Urothelium cell line (cell line): ENCODE results near the gene BICD2.
"Not testable (repeated sequence)": the region's sequence is repeated elsewhere in the genome, so short reads cannot be mapped to it uniquely, and the experiment has no call there.

Source experiments
- DNase-seq: peaks from one replicate; pipeline ENCODE4 v3.0.0; 2011; ENCODE audit warnings: low spot score, mixed read lengths
- FAIRE-seq: peaks from 2 replicates; lab custom pipeline; 2011; peaks lifted over from hg19 to GRCh38; lab: Jason Lieb, UNC

BICD2 gene

DNA sequence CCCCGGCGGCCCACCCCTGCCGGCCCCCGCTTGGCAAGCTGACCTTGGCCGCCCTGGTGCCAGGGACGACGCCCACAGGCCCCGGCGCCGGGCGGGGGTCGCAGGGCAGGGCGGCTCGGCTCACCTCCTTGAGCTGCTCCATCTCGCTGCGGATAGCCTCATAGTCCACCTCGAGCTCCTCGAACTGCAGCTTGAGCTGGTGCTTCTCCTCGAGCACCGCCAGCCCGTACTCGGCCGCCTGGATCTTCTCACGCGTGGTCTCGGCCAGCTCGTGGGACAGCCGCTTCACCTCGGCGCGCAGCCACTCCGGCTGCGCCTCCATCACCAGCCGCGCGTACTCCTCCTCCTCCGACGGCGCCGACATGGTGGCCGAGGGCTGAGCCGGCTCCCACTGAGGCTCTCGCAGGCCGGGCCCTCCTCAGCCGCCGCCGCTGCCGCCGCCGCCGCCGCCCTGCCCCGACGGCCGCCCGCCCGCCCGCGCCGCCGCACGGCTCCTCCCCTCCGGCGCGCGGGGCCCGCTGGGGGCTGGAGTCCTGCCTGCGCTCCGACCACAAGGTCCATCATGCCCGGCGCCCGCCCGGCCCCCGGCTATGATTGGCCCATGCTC is at the start of gene BICD2:
BICD2 (minus strand) TSS at position 453 of the 607 bp plus-strand sequence; CDS start at position 364, 89 bp downstream.
- DNase-seq (no peak), FAIRE-seq (no peak)

DNA sequence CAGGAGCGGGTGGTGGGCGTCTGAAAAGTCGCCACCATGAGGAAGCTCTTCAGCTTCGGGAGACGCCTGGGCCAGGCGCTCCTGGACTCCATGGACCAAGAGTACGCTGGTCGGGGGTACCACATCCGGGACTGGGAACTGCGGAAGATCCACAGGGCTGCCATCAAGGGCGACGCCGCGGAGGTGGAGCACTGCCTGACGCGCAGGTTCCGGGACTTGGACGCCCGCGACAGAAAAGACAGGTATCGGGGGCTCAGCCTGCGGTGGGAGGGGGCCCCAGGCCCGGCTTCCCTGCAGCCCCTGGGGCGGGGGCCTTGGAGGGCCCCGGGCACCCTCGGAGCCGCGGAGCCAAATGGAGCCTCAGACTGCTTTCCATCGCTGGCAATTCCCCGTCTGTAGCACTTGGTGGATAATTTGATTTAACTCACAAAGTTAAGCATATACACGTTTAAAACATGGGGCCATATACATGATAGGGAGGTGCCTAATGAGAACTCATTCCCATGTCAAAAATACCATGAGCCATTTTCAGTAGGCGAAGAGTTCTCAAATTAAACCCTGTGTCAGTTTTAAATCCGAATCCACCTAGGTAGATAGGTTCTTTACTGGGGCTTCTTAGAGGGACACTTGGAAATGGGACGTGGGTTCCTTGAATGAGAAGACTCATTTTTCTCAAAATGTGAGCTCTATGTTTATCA is 45.1 kb upstream of the BICD2 start:
- FAIRE-seq, DNase-seq: not testable (repeated sequence)

DNA sequence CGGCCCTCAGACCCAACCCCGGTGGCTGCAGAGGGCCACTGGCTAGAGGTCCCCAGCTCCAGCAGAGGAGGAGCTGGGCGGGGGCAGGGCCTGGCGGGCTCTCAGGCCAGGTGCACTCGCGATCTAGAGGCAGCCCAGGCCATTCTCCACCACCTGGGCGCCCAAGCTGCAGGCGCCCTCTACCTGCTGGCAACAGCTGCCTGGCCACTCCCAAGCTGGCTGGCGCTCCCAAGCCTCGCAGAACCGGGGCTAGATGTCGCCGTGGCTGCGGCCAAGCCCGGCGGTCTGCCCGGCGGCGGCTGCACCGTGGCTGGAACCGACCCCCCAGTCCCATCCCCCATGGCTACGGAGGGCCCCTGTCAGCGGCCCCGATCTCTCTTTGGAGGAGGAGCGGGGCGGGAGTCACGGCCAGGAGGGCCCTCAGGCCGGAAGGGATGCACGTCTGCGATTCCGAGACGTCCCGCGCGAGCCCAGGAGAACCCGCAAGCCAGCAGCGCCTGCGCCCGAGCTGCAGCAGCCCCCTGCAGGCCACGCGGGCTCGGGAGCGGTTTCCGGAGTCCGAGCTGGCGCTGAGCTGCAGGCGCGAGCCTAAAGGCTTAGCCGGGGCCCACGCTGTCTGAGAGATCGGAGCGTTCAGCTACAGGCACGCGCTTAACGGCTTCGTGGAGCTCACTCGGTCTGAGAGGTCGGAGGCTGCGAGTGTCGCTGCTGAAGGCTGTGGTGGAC is 44.3 kb upstream of the BICD2 start:
- FAIRE-seq (no peak), DNase-seq (no peak)

DNA sequence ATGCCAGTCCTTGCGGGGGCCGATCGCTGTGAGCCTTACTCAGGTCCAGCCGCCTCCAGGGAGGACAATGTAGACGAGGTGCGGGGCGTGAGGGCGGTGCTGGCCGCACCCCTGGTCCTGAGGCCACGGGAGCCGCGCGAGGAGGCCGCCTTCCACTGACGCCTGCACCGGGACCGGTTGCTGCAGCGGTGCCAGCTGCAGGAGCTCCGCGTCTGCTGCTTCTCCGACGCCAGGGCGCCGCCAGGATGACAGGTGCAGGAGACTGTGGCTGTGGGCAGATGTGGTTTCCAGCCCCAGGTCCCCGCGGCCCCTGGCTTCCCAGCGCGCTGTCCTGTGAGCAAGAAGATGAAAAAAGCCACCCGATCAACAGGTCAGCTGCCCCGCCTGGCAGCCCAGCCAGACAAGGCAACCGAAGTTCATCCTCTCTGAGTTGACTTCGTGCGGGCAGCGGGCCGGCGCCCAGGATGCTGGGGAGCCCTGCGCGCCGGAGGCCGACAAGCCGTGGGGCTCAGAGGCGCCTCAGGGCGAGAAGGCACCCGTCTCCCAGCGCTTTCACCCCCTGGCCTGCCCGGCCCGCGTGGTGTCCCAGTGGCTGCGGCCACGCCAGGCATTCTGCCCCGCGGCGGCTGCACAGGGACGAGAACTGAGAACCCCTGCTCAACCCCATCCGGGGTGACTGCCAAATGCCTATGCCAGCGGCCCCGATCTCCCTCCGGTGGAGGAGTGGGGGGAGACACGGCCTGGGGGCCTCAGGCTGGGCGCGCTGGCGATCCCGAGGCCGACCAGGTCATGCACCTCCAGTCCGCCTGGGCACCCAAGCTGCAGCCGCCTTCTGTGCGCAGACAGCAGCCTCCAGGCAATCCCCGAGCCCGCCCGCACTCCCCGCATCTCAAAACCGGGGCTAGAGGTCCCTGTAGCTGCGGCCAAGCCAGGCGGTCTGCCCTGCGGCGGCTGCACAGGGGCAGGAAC is 43.4 kb upstream of the BICD2 start:
- FAIRE-seq (no peak), DNase-seq (no peak)

DNA sequence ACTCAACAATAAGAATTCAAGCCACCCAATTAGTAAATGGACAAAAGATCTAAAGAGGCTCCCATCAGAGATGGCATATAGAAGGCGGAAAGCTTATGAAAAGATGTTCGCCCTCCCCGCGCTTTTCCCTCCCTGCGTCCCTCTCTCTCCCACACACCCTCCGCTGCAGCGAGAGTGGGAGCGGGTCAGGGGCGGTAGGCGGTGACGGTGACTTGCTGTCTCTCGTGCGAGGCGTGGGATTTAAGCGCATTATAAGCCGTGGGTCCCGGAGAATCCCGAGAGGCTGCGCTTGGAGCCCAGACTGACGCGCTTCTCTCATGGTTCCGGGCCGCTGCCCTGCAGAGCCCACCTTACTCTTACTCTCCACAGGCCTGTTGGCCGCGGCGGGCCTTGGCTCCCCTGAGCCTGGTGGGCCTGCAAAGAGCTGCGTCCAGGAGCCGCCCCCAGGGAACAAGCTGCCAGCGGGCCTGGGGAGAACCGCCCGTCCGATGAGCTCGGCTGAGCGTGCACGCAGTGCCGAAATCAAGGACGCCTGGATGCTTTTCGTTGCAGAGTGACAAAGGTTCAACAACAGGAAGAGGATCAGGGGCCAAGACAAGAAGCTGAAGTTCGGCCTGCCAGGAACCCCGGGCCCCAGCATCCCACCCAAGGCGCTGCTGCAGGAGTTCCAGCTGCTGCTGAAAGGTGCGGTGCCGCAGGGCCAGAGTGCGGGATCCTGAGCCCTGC is 42.6 kb upstream of the BICD2 start:
- FAIRE-seq, result no peak
- no peak for DNase-seq

DNA sequence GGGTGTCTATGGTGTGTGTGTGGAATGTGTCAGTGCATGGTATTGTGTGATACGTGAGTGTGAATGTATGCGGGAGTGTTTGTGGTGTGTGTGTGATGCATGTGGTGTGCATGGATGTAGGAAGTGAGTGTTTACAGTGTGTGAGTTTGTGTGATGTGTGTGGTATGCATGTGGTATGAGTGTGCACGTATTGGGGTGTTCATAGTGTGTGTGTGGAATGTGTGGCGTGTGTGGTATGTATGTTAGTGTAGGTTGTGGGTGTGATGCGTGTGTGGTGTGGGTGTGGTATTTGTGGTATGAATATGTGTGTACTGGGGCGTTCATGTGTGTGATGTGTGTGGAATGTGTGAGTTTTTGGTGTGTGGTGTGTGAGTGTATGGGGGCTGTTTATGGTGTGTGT is 40.1 kb upstream of the BICD2 start:
- DNase-seq, result no peak
- FAIRE-seq, result no peak

DNA sequence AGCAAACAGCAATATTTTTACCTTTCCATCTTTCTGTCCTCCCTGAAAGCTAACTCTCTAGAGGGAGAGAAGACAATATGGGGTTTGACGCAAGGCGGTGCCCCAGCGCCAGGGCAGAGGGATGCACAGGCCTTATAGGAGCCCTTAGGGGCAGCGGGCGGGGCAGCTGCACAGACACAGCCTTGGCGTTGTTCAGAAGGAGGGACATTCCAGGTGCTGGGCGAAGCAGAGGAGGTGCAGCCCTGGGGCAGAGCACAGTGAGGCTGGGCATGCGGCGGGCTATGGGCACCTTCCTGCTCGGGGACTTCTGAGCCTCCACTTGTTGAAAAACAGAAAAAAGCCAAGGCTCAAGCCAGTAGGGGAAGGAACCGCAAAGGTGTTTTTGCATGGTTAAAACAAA is 33.7 kb upstream of the BICD2 start:
- FAIRE-seq (no peak), DNase-seq (no peak)

DNA sequence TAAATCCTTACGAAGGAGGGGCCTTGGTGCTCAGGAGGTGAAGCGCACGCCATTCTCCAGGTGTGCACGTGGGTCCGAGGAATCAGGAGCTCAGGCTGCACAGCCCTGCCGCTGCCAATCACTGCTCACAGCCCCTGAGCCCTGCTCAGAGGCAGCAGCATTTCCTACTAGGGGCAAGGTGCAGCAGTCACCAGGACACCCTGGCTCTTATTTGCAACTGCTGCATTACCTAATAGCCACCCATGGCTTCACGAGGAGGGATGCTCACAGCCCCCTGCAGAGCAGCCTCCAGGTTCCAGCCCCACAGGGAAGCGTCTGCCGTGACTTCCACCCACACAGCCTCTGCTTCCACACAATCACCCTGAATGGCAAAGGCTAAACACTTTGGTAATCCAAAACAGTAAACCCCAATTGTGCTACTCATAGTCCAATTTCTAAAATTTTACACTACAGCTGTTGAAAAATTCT is 31.7 kb upstream of the BICD2 start:
- FAIRE-seq, DNase-seq: not testable (repeated sequence)

DNA sequence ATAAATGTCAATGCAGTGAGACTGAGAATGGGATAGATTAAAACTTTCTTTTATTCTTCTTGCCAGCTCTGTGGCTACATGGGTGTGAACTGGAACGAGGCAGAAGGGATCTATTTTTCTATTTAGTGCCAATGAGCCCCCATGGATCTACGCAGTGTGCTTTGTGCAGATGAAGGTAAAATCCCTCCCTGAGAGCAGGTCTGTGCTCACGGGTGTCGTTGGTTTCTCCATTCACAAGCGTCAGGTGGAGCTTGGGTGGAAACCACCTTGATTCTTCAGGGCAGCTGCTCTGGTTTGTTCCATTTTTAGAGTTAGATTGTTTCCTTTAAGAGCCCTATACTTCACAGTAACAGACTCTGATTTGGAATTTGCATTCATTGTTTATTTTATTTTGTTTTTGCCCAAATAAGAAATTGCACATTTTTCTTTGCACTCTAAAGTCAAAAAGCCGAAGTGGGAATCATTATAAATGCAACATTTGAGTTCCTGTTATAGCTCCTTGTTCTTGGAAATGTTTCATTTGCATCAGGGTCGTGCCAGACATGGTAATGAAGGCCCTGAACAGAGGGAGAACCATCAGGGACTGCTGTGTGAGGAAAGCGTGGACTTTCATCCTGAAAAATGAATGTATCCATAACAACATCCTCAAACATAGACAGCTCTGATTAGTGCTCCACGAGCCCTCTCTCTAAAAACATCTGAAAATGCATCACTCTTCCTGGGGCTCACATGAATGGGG is 31.1 kb upstream of the BICD2 start:
- FAIRE-seq, result no peak
- no peak for DNase-seq

DNA sequence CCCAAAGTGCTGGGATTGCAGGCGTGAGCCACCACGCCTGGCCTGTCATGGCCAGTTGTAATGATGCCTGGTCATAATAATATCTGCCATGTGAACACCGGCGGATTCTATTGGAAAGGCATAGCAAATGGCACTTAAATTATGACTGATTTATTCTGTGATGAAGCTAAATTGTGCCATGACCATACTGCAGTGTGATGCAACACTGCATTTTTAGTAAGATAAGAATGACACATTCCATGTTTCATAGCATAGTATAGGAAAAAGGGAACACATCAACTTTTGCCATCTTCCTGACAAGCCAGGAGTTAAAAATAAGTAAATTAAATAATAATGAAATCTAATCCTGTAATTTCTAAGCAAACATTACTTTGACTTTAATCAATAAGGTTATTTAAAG is 30.4 kb upstream of the BICD2 start:
- DNase-seq, result no peak
- no peak for FAIRE-seq

DNA sequence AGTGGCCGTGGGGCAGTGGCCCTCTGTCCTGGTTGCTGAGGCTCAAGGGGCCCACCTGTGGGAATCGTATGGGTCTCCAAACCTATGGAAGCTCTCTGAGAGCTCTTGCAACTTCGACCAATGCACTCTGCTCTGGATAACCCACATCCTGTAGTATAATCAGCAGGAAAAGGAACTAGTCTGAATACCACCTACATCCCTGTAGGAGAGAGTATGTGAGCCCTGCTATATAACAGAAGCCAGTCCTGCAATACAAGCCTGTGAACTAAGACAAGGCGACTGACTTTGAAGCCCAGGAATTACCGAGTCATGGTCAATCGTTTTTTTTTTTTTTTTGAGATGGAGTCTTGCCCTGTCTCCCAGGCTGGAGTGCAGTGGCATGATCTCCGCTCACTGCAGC is 29.8 kb upstream of the BICD2 start:
- FAIRE-seq, result no peak
- DNase-seq, result no peak

DNA sequence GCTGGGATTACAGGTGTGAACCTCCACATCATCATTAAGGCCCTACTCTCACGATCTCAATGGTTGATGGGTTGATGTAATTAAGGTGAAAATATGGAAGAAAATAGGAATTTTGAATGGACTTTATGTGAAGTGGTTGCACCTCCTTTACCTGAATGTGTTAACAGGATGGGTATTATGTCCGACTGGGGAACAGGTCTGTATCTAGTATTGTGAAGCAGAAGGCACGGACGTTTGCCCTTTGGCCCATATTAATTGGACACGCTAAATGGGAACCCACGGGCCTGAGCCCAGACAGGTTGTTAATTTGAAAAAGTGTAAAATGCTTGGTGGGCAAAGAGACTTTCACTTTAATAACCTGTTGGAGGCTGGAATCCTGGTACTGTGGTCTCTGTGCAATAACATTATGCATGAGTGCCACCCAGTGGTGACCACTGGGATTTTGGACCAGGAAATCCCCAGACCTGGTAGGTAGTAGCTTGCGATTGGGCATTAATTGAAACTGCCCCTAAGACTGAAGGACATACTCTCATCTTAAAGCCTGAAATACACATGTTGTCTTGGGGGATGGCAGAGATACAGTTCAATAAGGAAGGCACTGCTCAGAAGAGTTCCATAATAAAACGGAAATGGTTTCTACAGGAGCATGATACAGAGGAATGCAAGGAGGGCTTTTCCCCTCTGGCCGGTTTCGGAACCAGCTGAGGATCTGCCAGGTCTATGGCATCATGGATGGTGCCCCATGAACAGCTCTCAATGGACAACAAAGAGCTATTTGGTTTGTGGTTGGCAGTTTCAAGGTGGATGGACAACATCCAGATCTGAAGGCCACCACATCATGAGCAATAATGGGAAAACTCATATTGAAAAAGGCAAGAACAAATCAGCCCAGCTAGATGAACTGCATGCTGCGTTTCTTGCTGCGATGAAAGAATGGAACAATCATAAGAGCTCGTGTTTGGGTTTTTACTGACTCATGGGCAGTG is 26.2 kb upstream of the BICD2 start:
- DNase-seq (peak; percentile 73), FAIRE-seq (no peak)

DNA sequence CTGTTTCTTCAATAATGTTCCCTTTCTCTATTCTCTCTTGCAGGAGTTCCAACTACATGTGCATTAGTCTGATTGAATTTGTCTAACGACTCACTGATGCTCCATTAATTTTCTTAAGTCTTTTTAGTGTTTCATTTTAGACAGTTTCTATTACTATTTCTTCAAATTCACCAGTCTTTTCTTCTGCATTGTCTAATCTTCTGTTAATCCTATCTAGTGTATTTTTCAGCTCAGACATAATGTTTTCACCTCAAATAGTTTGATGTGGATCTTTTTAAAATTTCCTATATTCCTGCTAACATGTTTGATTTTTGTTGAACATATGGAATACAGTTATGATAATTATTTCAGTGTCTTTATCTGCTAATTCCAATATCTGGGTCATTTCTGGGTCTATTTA is 21.7 kb upstream of the BICD2 start:
- DNase-seq (no peak), FAIRE-seq (no peak)

DNA sequence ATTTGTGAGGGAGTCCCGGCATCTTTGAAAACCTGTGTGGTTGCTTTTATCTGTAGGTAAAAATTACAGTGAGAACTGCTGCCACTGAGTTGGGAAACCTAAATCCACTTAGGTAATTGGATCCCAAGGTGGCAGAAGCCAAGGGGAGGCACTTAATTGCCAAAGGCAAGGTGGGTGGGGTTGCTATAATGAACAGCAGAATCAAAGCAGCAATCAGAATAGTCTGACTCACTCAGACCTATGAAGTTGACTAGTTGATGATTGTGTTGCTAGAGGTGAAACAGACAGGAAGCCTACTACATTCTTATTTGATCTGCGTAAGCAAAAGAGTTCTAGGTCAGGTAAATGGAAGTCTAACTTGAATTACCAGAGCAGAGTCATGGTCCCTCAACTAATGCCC is 17.3 kb upstream of the BICD2 start:
- DNase-seq (no peak), FAIRE-seq (no peak)

DNA sequence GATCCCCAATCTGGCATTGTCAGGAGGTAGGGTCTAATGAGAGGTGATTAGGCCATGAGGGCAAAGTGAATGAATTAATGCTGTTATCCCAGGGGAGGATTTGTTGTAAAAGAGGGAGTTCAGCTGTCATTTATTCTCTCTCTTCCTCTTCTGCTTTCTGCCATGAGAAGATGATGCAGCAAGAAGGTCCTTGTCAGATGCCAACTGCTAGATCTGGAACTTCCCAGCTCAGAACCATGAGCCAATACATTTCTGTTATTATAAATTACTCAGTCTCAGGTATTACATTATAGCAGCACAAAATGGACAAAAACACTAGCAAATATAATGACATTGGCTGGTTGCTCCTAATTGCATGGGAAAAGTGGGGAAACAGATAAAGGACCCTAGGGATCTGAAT is 15.6 kb upstream of the BICD2 start:
- DNase-seq (no peak), FAIRE-seq (no peak)

DNA sequence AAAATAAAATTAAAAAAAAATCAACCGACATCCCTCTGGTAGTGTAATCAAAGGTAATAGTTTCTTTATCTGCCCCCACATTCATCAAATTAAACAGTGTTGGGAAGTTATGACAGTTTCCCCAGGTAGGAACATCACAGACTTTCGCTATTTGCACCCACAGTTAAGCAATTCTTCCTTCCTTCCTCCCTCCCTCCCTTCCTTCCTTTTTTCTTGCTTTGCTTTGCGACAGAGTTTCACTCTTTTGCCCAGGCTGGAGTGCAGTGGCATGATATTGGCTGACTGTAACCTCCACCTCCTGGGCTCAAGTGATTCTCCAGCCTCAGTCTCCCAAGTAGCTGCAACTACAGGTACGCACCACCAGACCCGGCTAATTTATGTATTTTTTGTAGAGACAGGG is 10.8 kb upstream of the BICD2 start:
- no peak for DNase-seq
- no peak for FAIRE-seq

DNA sequence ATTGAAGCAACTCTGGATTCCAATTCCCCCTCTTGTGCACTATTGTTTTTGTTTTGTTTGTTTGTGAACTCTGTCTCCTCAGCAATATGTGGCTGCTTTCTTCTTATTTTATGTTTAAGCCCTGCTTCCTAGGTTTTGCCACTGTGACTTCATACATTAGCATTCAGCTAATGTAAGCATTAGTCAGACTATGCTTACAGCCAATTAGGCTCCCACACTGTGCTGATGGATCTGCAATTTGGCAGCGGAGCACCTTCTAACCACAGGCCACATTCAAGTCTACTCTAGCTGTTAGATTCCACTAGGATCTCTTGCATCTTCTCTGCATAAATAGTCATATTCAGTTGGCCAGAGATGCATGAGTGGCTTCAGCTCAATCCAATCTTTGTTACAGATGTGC is 9.6 kb upstream of the BICD2 start:
- FAIRE-seq, result no peak
- no peak for DNase-seq

DNA sequence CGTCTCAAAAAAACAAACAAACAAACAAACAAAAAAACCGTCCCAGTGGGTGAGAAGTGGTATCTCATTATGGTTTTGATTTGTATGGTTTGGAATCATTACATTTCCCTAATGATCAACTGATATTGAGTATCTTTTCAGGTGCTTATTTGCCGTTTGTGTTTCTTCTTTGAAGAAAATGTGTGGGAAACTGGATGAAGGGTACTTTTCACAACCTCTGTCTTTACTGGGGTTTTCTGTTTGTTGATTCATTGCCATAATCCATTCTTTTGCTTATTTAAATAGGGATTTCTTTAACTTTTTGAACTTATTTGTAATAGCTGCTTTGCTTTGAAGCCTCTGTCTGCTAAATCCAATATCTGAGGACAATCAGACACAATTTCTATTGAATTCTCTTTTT is 9.2 kb upstream of the BICD2 start:
- FAIRE-seq, result no peak
- no peak for DNase-seq
